ENCODE measurements around the gene QRSL1.

GRCh38 chr6:106630366-106630765 lies 988 bp downstream of the QRSL1 start:
- TF ChIP-seq CTCF (IDR thresholded peaks at IDR 0.05) (no peak), POLR2A (IDR thresholded peaks at IDR 0.05) (no peak), POLR2AphosphoS5 (IDR thresholded peaks at IDR 0.05) (no peak)

Data from suprapubic skin (tissue), 4 donors.